NB4 (cell line): ENCODE data around the gene KSR1.
"Not testable (repeated sequence)": the region's sequence is repeated elsewhere in the genome, so short reads cannot be mapped to it uniquely, and the experiment has no call there.

Experiments used
- DNase-seq: peaks from one replicate; pipeline ENCODE4 v3.0.0; 2010; ENCODE audit warnings: low read depth
- H3K4me3 ChIP-seq: one replicate; pipeline ENCODE4 v1.5.1; 2011; ENCODE audit warnings: mild to moderate bottlenecking, low read depth, low read length, moderate library complexity
- CTCF ChIP-seq: IDR thresholded peaks from one replicate; pipeline ENCODE4 v1.5.1; 2012; ENCODE audit warnings: low read depth, low read length
- MAX ChIP-seq: IDR thresholded peaks from 2 replicates; pipeline ENCODE4 v1.6.1; 2011; ENCODE audit warnings: low read depth, low read length
- MYC ChIP-seq: IDR thresholded peaks from 2 replicates; pipeline ENCODE4 v1.6.1; 2011; ENCODE audit warnings: low read depth, low read length
- POLR2A ChIP-seq: IDR thresholded peaks from 2 replicates; pipeline ENCODE4 v1.6.1; 2011; ENCODE audit warnings: mild to moderate bottlenecking; ENCODE audit not compliant: insufficient read length; ENCODE audit errors: extremely low read depth

Gene KSR1

GRCh38 chr17:27462149-27462548 lies 5.9 kb downstream of the KSR1 start:
- no peak for DNase-seq
- TF ChIP-seq CTCF (no peak), MAX (no peak), POLR2A (no peak), MYC (no peak)
- H3K4me3 ChIP-seq: no peak overlapping the region

GRCh38 chr17:27462714-27463113 lies 6.5 kb downstream of the KSR1 start:
- no peak for DNase-seq
- TF ChIP-seq MAX: no peak
- no peak for TF ChIP-seq MYC
- TF ChIP-seq CTCF: no peak
- TF ChIP-seq POLR2A: no peak
- H3K4me3 ChIP-seq: no peak overlapping the region

- DNase-seq: no peak
- no peak overlapping the region for H3K4me3 ChIP-seq
- no peak for TF ChIP-seq MYC
- TF ChIP-seq CTCF: no peak
- no peak for TF ChIP-seq POLR2A
- no peak for TF ChIP-seq MAX
These were observed 7.0 kb downstream of the KSR1 start for GRCh38 chr17:27463235-27463677.

- H3K4me3 ChIP-seq: not testable (repeated sequence)
These were observed 7.8 kb downstream of the KSR1 start for GRCh38 chr17:27464019-27464418.

GRCh38 chr17:27464431-27464830 lies 8.2 kb downstream of the KSR1 start:
- TF ChIP-seq CTCF: no peak
- no peak for TF ChIP-seq MAX
- no peak for TF ChIP-seq MYC
- TF ChIP-seq POLR2A: no peak
- no peak overlapping the region for H3K4me3 ChIP-seq
- DNase-seq: no peak

More at GRCh38 chr17:27464019-27464418, 7.8 kb downstream of the KSR1 start:
- not testable (repeated sequence) for DNase-seq

GRCh38 chr17:27465875-27466274 lies 9.6 kb downstream of the KSR1 start:
- H3K4me3 ChIP-seq, DNase-seq: not testable (repeated sequence)

- DNase-seq: peak; percentile 65
- peak overlapping the region; percentile 42 for H3K4me3 ChIP-seq
- TF ChIP-seq MYC (no peak; the same call in 1 of the 2 replicates), CTCF (no peak), POLR2A (no peak), MAX (no peak)
These were observed 10.1 kb downstream of the KSR1 start for GRCh38 chr17:27466376-27466742.
